IMR-90 (cell line): ENCODE results near the gene ERGIC1. TPM values are rescaled to one million over a fixed set of nuclear protein-coding genes. Genes with fewer than 3 reads are reported as not detected.

ENCODE experiments used
- ATAC-seq: fragments of 200-7000 bp; cut with Tn5 transposase; 2 replicates; pipeline ENCODE4 v1.9.1; 2020; ENCODE audit warnings: low read depth, mild to moderate bottlenecking, moderate library complexity
- BruUV-seq: library from RNA; stranded (reverse); fragments of 400-500 nt; replicated peaks from 2 replicates; lab custom pipeline; 2021; lab: Mats Ljungman, UMichigan
- CTCF ChIA-PET: fragments of 300-600 bp; formaldehyde crosslinking; extraction: SDS; loops from one replicate; lab custom pipeline; 2021; ENCODE audit warnings: antibody characterized with exemption; lab: Yijun Ruan, JAX
- POLR2A ChIA-PET: fragments of 300-600 bp; sonication (Branson Sonifier 250); formaldehyde crosslinking; loops from one replicate; lab custom pipeline; 2022; ENCODE audit warnings: antibody characterized with exemption; ENCODE audit not compliant: unreplicated experiment; lab: Charles Lee
- DNase-seq: peaks from one replicate; pipeline ENCODE4 v3.0.0; 2013
- H2AFZ ChIP-seq: replicated peaks from 2 replicates; pipeline ENCODE3; 2013; ENCODE audit warnings: low read length, mild to moderate bottlenecking; ENCODE audit not compliant: poor library complexity
- H2AK5ac ChIP-seq: 2 replicates; pipeline ENCODE4 v1.6.1; 2013; ENCODE audit warnings: low read depth, low read length, inconsistent platforms
- H2AK9ac ChIP-seq: replicated peaks from 2 replicates; pipeline ENCODE3; 2013; ENCODE audit warnings: mild to moderate bottlenecking, low read depth, low read length, moderate library complexity; ENCODE audit not compliant: poor library complexity
- H2BK120ac ChIP-seq: 2 replicates; pipeline ENCODE4 v1.6.1; 2013; ENCODE audit warnings: low read depth, low read length, inconsistent platforms
- H2BK15ac ChIP-seq: 3 replicates; pipeline ENCODE4 v1.6.1; 2013; ENCODE audit warnings: low read depth, low read length, inconsistent platforms
- H2BK20ac ChIP-seq: 2 replicates; pipeline ENCODE4 v1.6.1; 2013; ENCODE audit warnings: low read depth, mild to moderate bottlenecking, inconsistent platforms, low read length, moderate library complexity
- H2BK5ac ChIP-seq: 2 replicates; pipeline ENCODE4 v1.6.1; 2013; ENCODE audit warnings: mild to moderate bottlenecking, low read depth, low read length, inconsistent platforms; ENCODE audit not compliant: poor library complexity, severe bottlenecking
- H3K14ac ChIP-seq: replicated peaks from 2 replicates; pipeline ENCODE4 v1.6.1; 2013; ENCODE audit warnings: low read depth, low read length, inconsistent platforms
- H3K18ac ChIP-seq: 2 replicates; pipeline ENCODE4 v1.6.1; 2013; ENCODE audit warnings: low read depth, low read length, control low read depth
- H3K23ac ChIP-seq: 2 replicates; pipeline ENCODE4 v1.6.1; 2013; ENCODE audit warnings: low read depth, low read length, inconsistent platforms
- H3K27ac ChIP-seq: 2 replicates; pipeline ENCODE4 v1.5.1; 2013; ENCODE audit warnings: mild to moderate bottlenecking, control low read depth, low read length; ENCODE audit not compliant: insufficient read depth
- H3K27me3 ChIP-seq: 2 replicates; pipeline ENCODE4 v1.6.1; 2013; ENCODE audit warnings: low read length; ENCODE audit not compliant: control insufficient read depth, insufficient read depth
- H3K36me3 ChIP-seq: 2 replicates; pipeline ENCODE4 v1.6.1; 2013; ENCODE audit warnings: low read length, mixed read lengths; ENCODE audit not compliant: control insufficient read depth, insufficient read depth
- H3K4ac ChIP-seq: 2 replicates; pipeline ENCODE4 v1.6.1; 2013; ENCODE audit warnings: low read depth, low read length, inconsistent platforms
- H3K4me1 ChIP-seq: 2 replicates; pipeline ENCODE4 v1.6.1; 2013; ENCODE audit warnings: low read length, mixed read lengths; ENCODE audit not compliant: control insufficient read depth, insufficient read depth
- H3K4me2 ChIP-seq: 2 replicates; pipeline ENCODE4 v1.6.1; 2013; ENCODE audit warnings: low read depth, mild to moderate bottlenecking, control low read depth, low read length, moderate library complexity
- H3K4me3 ChIP-seq: 2 replicates; pipeline ENCODE4 v1.5.1; 2013; ENCODE audit warnings: low read depth, mild to moderate bottlenecking, control low read depth, low read length, moderate library complexity; ENCODE audit not compliant: insufficient read depth
- H3K56ac ChIP-seq: 2 replicates; pipeline ENCODE4 v1.6.1; 2013; ENCODE audit warnings: low read length, inconsistent platforms; ENCODE audit not compliant: insufficient read depth; ENCODE audit errors: extremely low read depth
- H3K79me1 ChIP-seq, 2 experiments: 2 replicates each; pipeline ENCODE4 v1.6.1; 2013; ENCODE audit warnings: low read length in 2 of 2, inconsistent platforms in 1 of 2, low read depth in 1 of 2
- H3K9ac ChIP-seq: 2 replicates; pipeline ENCODE4 v1.6.1; 2013; ENCODE audit warnings: low read depth, low read length, control low read depth
- H3K9me1 ChIP-seq: 2 replicates; pipeline ENCODE4 v1.6.1; 2013; ENCODE audit warnings: low read length, inconsistent platforms; ENCODE audit not compliant: insufficient read depth
- H3K9me3 ChIP-seq: 2 replicates; pipeline ENCODE4 v1.6.1; 2013; ENCODE audit warnings: low read length; ENCODE audit not compliant: control insufficient read depth, insufficient read depth
- H4K20me1 ChIP-seq: 2 replicates; pipeline ENCODE4 v1.6.1; 2013; ENCODE audit warnings: low read length, inconsistent platforms; ENCODE audit not compliant: insufficient read depth
- H4K5ac ChIP-seq: 2 replicates; pipeline ENCODE4 v1.6.1; 2013; ENCODE audit warnings: mild to moderate bottlenecking, low read depth, low read length, control low read depth
- H4K8ac ChIP-seq, 2 experiments: 2 replicates each; pipeline ENCODE4 v1.6.1; 2013; ENCODE audit warnings: low read depth in 2 of 2, low read length in 2 of 2, control low read depth in 1 of 2, inconsistent platforms in 1 of 2
- H4K91ac ChIP-seq: 2 replicates; pipeline ENCODE4 v1.6.1; 2013; ENCODE audit warnings: low read depth, low read length, inconsistent platforms; ENCODE audit not compliant: insufficient read depth
- BHLHE40 ChIP-seq: fragments of 150-350 bp; IDR thresholded peaks from 2 replicates; pipeline ENCODE4 v1.6.1; 2016; ENCODE audit warnings: mild to moderate bottlenecking, low read depth, low read length
- CEBPB ChIP-seq: IDR thresholded peaks from 2 replicates; pipeline ENCODE4 v1.6.1; 2012; ENCODE audit warnings: low read depth, low read length, improper control_type of control experiment
- CHD1 ChIP-seq: IDR thresholded peaks from 2 replicates; pipeline ENCODE4 v1.6.1; 2012; ENCODE audit warnings: low read depth, low read length, improper control_type of control experiment
- FOS ChIP-seq: fragments of 150-350 bp; IDR thresholded peaks from 2 replicates; pipeline ENCODE4 v1.6.1; 2016; ENCODE audit warnings: low read depth, low read length
- MAFK ChIP-seq: IDR thresholded peaks from 2 replicates; pipeline ENCODE4 v1.6.1; 2012; ENCODE audit warnings: low read depth, low read length, improper control_type of control experiment
- MAZ ChIP-seq: IDR thresholded peaks from 2 replicates; pipeline ENCODE4 v1.6.1; 2012; ENCODE audit warnings: low read depth, mild to moderate bottlenecking, low read length, improper control_type of control experiment, moderate library complexity, borderline replicate concordance
- MXI1 ChIP-seq: IDR thresholded peaks from 2 replicates; pipeline ENCODE4 v1.6.1; 2012; ENCODE audit warnings: low read depth, mild to moderate bottlenecking, low read length, moderate library complexity, borderline replicate concordance
- NFE2L2 ChIP-seq: fragments of 150-350 bp; IDR thresholded peaks from 2 replicates; pipeline ENCODE4 v1.6.1; 2016; ENCODE audit warnings: low read depth, mild to moderate bottlenecking, low read length
- RAD21 ChIP-seq: IDR thresholded peaks from 2 replicates; pipeline ENCODE4 v1.6.1; 2012; ENCODE audit warnings: low read length, improper control_type of control experiment
- RCOR1 ChIP-seq: IDR thresholded peaks from 2 replicates; pipeline ENCODE4 v1.6.1; 2012; ENCODE audit warnings: mild to moderate bottlenecking, low read length, improper control_type of control experiment; ENCODE audit not compliant: insufficient replicate concordance
- RFX5 ChIP-seq: IDR thresholded peaks from 2 replicates; pipeline ENCODE4 v1.8.0; 2012; ENCODE audit warnings: low read depth, mild to moderate bottlenecking, low read length, moderate library complexity
- USF2 ChIP-seq: fragments of 150-350 bp; IDR thresholded peaks from 2 replicates; pipeline ENCODE4 v1.6.1; 2017; ENCODE audit warnings: mild to moderate bottlenecking, antibody characterized with exemption, low read length, low read depth
- WGBS, 2 experiments: methylation state at CpG; one replicate each; pipeline versions ENCODE4 v1.1.5 to v1.1.7; 2013; ENCODE audit warnings: missing lambda C conversion rate in 2 of 2; ENCODE audit not compliant: insufficient read length in 1 of 2; ENCODE audit errors: extremely low coverage in 2 of 2; 5-methylcytosine and 5-hydroxymethylcytosine counted together
- dilution Hi-C: fragments of 300-500 bp; cut with HindIII; formaldehyde crosslinking; loops from one replicate; pipeline ENCODE4 v1.14.3; 2018; ENCODE audit warnings: low sequenced_read_pairs; ENCODE audit not compliant: unreplicated experiment
- in situ Hi-C: fragments of 300-500 bp; cut with MboI; formaldehyde crosslinking; loops from 3 replicates; pipeline ENCODE4 v1.14.3; 2019; ENCODE audit warnings: low sequenced_read_pairs, inconsistent platforms, mixed read lengths
- intact Hi-C: fragments of 100-400 bp; cut with micrococcal nuclease; formaldehyde crosslinking; loops from 2 replicates; pipeline ENCODE4 v1.10.0; 2022
- polyA plus RNA-seq, 3 experiments: library from polyadenylated mRNA; depleted of rRNA; stranded (reverse); fragments of >200 nt; gene quantifications; 2 replicates each; pipeline ENCODE4 v1.2.3, GENCODE V29; 2012; ENCODE audit warnings: low replicate concordance in 1 of 3
- total RNA-seq: library from RNA; depleted of rRNA; stranded (reverse); fragments of >200 nt; gene quantifications from 2 replicates; pipeline ENCODE4 v1.2.3, GENCODE V29; 2012

ERGIC1 gene
- total and polyA plus RNA-seq, 2 of the 4 experiments (the other 2 are of a cell fraction) = 134 to 192 TPM

DNA sequence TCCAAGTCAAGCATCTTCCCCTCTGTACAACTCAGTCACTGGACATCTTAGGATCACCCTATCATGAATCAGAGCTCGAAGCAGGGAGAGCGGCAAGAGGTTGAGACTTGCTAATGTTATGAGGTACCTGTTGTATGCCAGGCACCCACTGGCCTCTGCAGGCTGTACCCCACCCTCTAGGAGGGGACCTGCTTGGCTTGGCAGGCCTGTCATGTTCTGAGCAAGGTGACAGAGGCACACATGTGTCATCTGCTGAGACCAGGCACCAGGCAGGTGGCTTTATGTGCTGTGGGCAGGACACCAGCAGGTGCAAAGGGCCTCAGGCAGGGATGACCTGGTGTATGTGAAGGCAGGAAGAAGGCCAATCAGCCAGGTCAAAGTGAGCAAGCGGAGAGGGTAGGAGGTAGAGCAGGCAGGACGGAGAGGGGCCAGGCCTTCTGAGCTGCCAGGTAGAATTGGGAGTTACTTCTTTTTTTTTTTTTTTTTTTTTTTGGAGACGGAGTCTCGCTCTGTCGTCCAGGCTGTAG is 64.9 kb downstream of the ERGIC1 start:
- no peak for ATAC-seq
- POLR2A ChIA-PET = no interaction called here
- peak overlapping the region; percentile 91 for H3K23ac ChIP-seq

More for the DNA sequence above, 64.9 kb downstream of the ERGIC1 start:
- peak overlapping the region; percentile 99 for H2AK5ac ChIP-seq
- dilution Hi-C loops (no loop called here), intact Hi-C loops (no loop called here), in situ Hi-C loops (no loop called here)
- H3K9ac ChIP-seq = peak overlapping the region; percentile 86; the same call in 1 of the 2 replicates
- H3K56ac ChIP-seq = peak overlapping the region; percentile 94; the same call in 1 of the 2 replicates
- no peaks in the 10 kb centered on the region; the same call in 1 of the 2 replicates for H4K20me1 ChIP-seq
- H3K27me3 ChIP-seq = no peaks in the 10 kb centered on the region
- H2BK5ac ChIP-seq = peak overlapping the region; percentile 98
- peak overlapping the region; percentile 95 for H4K5ac ChIP-seq
- H2BK15ac ChIP-seq = peak overlapping the region; percentile 79; the same call in 2 of the 3 replicates
- H3K36me3 ChIP-seq = peaks cover 18% of the 10 kb centered on the region
- peak overlapping the region; percentile 96 for H3K14ac ChIP-seq
- CTCF ChIA-PET = no interaction called here
- no peak overlapping the region for H3K4me2 ChIP-seq
- peaks cover 40% of the 10 kb centered on the region for H3K4me1 ChIP-seq
- H2AK9ac ChIP-seq = peak overlapping the region; percentile 86
- peak overlapping the region; percentile 99 for H4K91ac ChIP-seq
- H2AFZ ChIP-seq = no peak overlapping the region
- peak overlapping the region; percentile 89 to 91 for H4K8ac ChIP-seq
- peaks cover 31% of the 10 kb centered on the region for H3K9me1 ChIP-seq
- H3K4ac ChIP-seq = peak overlapping the region; percentile 99
- no peak overlapping the region for H3K4me3 ChIP-seq
- H2BK20ac ChIP-seq = peak overlapping the region; percentile 97
- peak overlapping the region; percentile 97 for H2BK120ac ChIP-seq
- H3K18ac ChIP-seq = peak overlapping the region; percentile 93
- WGBS, 2 experiments = 20% methylated on average over 1 of the region's 7 CpGs; no CpG with 5 or more reads in 1 of the 2 experiments
- no peaks in the 10 kb centered on the region for H3K9me3 ChIP-seq
- no peak for DNase-seq
- TF ChIP-seq RCOR1 = no peak
- TF ChIP-seq USF2 = no peak
- TF ChIP-seq RFX5 = no peak
- TF ChIP-seq FOS = no peak
- TF ChIP-seq CEBPB = no peak
- TF ChIP-seq CHD1 = no peak
- TF ChIP-seq MAZ = no peak
- no peak for TF ChIP-seq NFE2L2
- no peak for TF ChIP-seq RAD21
- no peak for TF ChIP-seq BHLHE40
- TF ChIP-seq MAFK = no peak
- no peak for TF ChIP-seq MXI1
- peaks cover 43 to 70% of the 10 kb centered on the region in 2 experiments for H3K79me1 ChIP-seq
- no TSS peak for BruUV-seq
- H3K27ac ChIP-seq = peak overlapping the region; percentile 98
